HG02943 (cell line): ENCODE results near the gene OSR1.
"Not testable (repeated sequence)": the region's sequence is repeated elsewhere in the genome, so short reads cannot be mapped to it uniquely, and the experiment has no call there.

Experiments
- ATAC-seq: cut with Tn5 transposase; IDR thresholded peaks from one replicate; pipeline ENCODE4 v1.9.1; 2021; ENCODE audit warnings: mild to moderate bottlenecking, low read depth, moderate library complexity; ENCODE audit not compliant: unreplicated experiment

The OSR1 gene

GRCh38 chr2:19337202-19337601 is 21.2 kb downstream of the OSR1 start:
- no peak for ATAC-seq

GRCh38 chr2:19336781-19337180 is 21.6 kb downstream of the OSR1 start:
- no peak for ATAC-seq

- no peak for ATAC-seq
Measured at GRCh38 chr2:19332503-19332902, 25.9 kb downstream of the OSR1 start.

GRCh38 chr2:19331450-19331849 is 27.0 kb downstream of the OSR1 start:
- ATAC-seq = no peak

GRCh38 chr2:19330436-19330835 is 28.0 kb downstream of the OSR1 start:
- ATAC-seq = no peak

- ATAC-seq = no peak
Measured at GRCh38 chr2:19329445-19329844, 29.0 kb downstream of the OSR1 start.

GRCh38 chr2:19327496-19327895 is 30.9 kb downstream of the OSR1 start:
- ATAC-seq = no peak

GRCh38 chr2:19321946-19322345 is 36.5 kb downstream of the OSR1 start:
- ATAC-seq = no peak

GRCh38 chr2:19320813-19321212 is 37.6 kb downstream of the OSR1 start:
- no peak for ATAC-seq

- no peak for ATAC-seq
Measured at GRCh38 chr2:19319698-19320097, 38.7 kb downstream of the OSR1 start.

- no peak for ATAC-seq
Measured at GRCh38 chr2:19319064-19319463, 39.4 kb downstream of the OSR1 start.

GRCh38 chr2:19313553-19313952 is 44.9 kb downstream of the OSR1 start:
- ATAC-seq = no peak

GRCh38 chr2:19312949-19313348 is 45.5 kb downstream of the OSR1 start:
- no peak for ATAC-seq

- not testable (repeated sequence) for ATAC-seq
Measured at GRCh38 chr2:19306065-19306464, 52.4 kb downstream of the OSR1 start.

GRCh38 chr2:19305400-19306055 is 52.9 kb downstream of the OSR1 start:
- not testable (repeated sequence) for ATAC-seq

- no peak for ATAC-seq
Measured at GRCh38 chr2:19301706-19302105, 56.7 kb downstream of the OSR1 start.
